Ectodermal cell (in vitro differentiated cells): ENCODE measurements around the gene KIR2DL4.
"Not testable (repeated sequence)": the region's sequence is repeated elsewhere in the genome, so short reads cannot be mapped to it uniquely, and the experiment has no call there.

Experiments used
- H3K27ac ChIP-seq: 2 replicates; pipeline ENCODE4 v1.7.0; 2013; ENCODE audit warnings: mild to moderate bottlenecking, low read depth, low read length; ENCODE audit not compliant: insufficient read depth, poor library complexity, severe bottlenecking
- H3K27me3 ChIP-seq: 2 replicates; pipeline ENCODE4 v1.7.0; 2013; ENCODE audit warnings: mild to moderate bottlenecking, low read length; ENCODE audit not compliant: insufficient read depth, control insufficient read depth, poor library complexity, severe bottlenecking
- H3K36me3 ChIP-seq: one replicate; pipeline ENCODE4 v1.7.0; 2013; ENCODE audit warnings: low read length; ENCODE audit not compliant: control insufficient read depth, insufficient read depth
- H3K4me1 ChIP-seq: one replicate; pipeline ENCODE4 v1.7.0; 2013; ENCODE audit warnings: low read length; ENCODE audit not compliant: control insufficient read depth, insufficient read depth
- H3K4me3 ChIP-seq: 2 replicates; pipeline ENCODE4 v1.7.0; 2013; ENCODE audit warnings: low read depth, low read length, control low read depth; ENCODE audit not compliant: insufficient read depth
- H3K9me3 ChIP-seq: 2 replicates; pipeline ENCODE4 v1.7.0; 2013; ENCODE audit warnings: mild to moderate bottlenecking, low read length, moderate library complexity; ENCODE audit not compliant: control insufficient read depth
- WGBS, 2 experiments: methylation state at CpG; one replicate each; pipeline ENCODE4 v1.1.7; 2013; ENCODE audit warnings: missing lambda C conversion rate in 2 of 2; 5-methylcytosine and 5-hydroxymethylcytosine counted together

The KIR2DL4 gene

DNA sequence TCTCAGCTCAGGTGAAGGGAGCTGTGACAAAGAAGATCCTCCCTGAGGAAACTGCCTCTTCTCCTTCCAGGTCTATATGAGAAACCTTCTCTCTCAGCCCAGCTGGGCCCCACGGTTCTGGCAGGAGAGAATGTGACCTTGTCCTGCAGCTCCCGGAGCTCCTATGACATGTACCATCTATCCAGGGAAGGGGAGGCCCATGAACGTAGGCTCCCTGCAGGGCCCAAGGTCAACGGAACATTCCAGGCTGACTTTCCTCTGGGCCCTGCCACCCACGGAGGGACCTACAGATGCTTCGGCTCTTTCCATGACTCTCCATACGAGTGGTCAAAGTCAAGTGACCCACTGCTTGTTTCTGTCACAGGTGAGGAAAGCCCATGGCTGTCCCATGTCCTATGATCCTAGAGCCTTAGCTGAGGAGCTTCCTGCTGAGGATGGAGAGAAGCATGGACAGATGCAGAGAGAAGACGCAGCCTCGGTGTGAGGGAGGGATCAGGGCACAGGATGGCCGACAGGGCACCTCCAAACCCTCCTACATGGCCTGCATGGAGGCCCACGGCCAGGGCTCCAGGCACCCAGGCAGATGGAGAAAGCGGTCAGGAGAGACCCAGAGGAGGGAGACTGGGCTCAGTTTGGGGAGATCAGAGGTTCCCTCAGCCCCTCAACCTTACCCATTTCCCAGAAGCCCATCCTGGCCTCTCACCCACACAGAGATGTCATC lies 28.2 kb upstream of the KIR2DL4 start:
- not testable (repeated sequence) for H3K27me3 ChIP-seq, H3K4me1 ChIP-seq, H3K9me3 ChIP-seq, H3K27ac ChIP-seq, H3K36me3 ChIP-seq, H3K4me3 ChIP-seq
- 73% methylated on average over 11 to 12 of the region's 12 CpGs for WGBS, 2 experiments

DNA sequence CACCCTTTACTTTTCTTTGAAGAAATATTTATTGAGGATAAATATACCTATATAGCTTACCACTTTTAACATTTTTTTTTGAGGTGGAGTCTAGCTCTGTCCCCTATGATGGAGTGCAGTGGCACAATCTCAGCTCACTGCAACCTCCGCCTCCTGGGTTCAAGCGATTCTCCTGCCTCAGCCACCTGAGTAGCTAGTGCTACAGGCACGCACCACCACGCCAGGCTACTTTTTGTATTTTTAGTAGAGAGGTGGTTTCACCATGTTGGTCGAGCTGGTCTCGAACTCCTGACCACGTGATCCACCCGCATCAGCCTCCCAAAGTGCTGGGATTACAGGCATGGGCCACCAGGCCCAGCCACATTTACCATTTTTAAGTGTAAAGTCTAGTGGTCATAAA lies 27.6 kb upstream of the KIR2DL4 start:
- not testable (repeated sequence) for H3K36me3 ChIP-seq, H3K4me3 ChIP-seq, H3K9me3 ChIP-seq, H3K27me3 ChIP-seq, H3K27ac ChIP-seq, H3K4me1 ChIP-seq
- 67 to 79% methylated on average over 6 to 8 of the region's 8 CpGs for WGBS, 2 experiments

DNA sequence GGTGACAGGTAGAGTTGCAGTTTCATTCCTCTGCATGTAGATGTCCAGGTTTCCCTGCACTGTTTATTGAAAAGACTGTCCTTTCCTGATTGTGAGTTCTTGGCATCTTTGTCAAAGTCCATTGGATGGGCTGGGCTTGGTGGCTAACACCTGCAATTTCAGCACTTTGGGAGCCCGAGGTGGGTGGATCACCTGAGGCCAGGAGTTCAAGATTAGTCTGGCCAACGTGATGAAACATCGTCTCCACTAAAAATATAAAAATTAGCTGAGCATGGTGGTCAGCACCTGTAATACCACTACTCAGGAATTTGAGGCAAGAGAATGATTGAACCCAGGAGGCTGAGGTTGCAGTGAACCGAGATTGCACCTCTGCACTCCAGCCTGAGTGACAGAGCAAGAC lies 25.6 kb upstream of the KIR2DL4 start:
- H3K27ac ChIP-seq, H3K9me3 ChIP-seq, H3K36me3 ChIP-seq, H3K4me1 ChIP-seq, H3K27me3 ChIP-seq, H3K4me3 ChIP-seq: not testable (repeated sequence)
- 61 to 62% methylated on average over 3 to 4 of the region's 4 CpGs for WGBS, 2 experiments

DNA sequence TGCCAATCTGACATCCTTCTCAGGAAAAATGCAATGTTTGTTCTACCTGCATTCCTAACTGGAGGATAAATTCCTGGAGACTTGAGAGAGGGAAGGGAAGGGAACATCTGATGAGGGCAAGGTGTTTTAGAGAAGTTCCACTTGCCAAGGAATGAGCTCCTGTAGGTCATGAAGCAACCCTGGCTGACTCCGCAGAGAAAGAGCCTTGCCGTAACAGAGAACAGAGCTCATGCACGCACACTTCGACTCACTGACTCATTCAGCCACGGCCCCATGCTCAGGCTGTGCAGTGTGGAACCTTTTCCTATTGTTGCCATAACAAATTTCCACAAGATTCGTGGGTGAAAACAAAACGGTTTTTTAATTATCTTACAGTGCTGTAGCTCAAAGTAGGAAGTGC lies 24.5 kb upstream of the KIR2DL4 start:
- not testable (repeated sequence) for H3K4me3 ChIP-seq, H3K4me1 ChIP-seq, H3K27ac ChIP-seq, H3K9me3 ChIP-seq, H3K27me3 ChIP-seq, H3K36me3 ChIP-seq
- 59 to 69% methylated on average over 5 to 6 of the region's 7 CpGs for WGBS, 2 experiments

DNA sequence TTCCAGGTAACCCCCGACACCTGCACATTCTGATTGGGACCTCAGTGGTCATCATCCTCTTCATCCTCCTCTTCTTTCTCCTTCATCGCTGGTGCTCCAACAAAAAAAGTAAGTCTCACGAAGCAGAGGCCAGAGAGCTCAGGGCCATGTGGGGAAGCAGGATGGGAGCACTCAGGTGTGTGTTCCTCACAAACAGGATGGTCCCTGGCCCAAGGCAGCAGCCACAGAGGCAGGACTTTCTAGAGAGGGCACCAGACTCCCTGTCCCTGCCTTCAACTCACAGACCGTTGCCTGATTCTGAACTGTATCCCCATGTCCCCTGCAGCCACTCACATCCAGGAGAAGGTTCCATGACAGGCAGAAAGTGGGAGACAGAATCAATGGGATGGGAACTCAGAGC lies 20.5 kb upstream of the KIR2DL4 start:
- WGBS, 2 experiments = 43 to 44% methylated on average over 3 of the region's 4 CpGs
- H3K36me3 ChIP-seq = not testable (repeated sequence)

DNA sequence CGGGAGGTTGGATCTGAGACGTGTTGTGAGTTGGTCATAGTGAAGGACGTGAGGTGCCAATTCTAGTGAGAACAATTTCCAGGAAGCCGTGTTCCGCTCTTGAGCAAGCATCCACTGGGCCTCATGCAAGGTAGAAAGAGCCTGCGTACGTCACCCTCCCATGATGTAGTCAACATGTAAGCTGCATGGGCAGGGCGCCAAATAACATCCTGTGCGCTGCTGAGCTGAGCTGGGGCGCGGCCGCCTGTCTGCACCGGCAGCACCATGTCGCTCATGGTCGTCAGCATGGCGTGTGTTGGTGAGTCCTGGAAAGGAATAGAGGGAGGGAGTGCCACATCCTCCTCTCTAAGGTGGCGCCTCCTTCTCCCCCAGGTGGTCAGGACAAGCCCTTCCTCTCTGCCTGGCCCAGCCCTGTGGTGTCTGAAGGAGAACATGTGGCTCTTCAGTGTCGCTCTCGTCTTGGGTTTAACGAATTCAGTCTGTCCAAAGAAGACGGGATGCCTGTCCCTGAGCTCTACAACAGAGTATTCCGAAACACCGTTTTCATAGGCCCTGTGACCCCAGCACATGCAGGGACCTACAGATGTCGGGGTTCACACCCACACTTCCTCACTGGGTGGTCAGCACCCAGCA lies 17.2 kb upstream of the KIR2DL4 start:
- H3K27ac ChIP-seq, H3K4me3 ChIP-seq, H3K36me3 ChIP-seq, H3K9me3 ChIP-seq, H3K4me1 ChIP-seq, H3K27me3 ChIP-seq: not testable (repeated sequence)
- WGBS, 2 experiments = 83 to 84% methylated on average over 24 of the region's 24 CpGs

More for the DNA sequence above, 20.5 kb upstream of the KIR2DL4 start:
- H3K27me3 ChIP-seq, H3K27ac ChIP-seq, H3K9me3 ChIP-seq, H3K4me1 ChIP-seq, H3K4me3 ChIP-seq: not testable (repeated sequence)

DNA sequence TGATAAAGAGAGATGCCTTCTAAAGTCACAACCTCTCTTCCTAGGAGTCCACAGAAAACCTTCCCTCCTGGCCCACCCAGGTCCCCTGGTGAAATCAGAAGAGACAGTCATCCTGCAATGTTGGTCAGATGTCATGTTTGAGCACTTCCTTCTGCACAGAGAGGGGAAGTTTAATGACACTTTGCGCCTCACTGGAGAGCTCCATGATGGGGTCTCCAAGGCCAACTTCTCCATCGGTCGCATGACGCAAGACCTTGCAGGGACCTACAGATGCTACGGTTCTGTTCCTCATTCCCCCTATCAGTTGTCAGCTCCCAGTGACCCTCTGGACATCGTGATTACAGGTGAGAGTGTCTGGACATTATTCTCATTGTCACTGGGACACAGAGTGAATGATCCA lies 15.3 kb upstream of the KIR2DL4 start:
- not testable (repeated sequence) for H3K9me3 ChIP-seq, H3K4me1 ChIP-seq, H3K27me3 ChIP-seq, H3K4me3 ChIP-seq, H3K36me3 ChIP-seq, H3K27ac ChIP-seq
- WGBS, 2 experiments = 76 to 82% methylated on average over 6 of the region's 6 CpGs

DNA sequence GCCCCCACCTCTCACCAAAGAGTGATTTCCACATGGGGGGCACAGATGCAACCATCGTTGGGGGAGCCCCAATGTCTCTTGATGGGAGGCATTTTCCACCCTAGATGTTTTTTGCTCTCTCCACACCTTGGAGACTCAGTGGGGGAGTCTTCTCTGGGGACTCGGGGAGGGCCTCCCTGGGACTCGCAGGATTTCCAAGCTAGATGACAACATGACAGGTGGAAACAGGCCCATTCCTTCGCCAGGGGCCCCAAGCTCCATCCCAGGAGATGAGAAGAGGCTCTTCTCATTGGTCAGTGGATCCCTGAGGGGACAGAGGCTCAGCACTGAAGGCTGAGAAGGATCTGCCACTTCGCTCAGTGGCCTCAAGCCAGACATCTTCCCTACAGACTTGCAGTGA lies 12.7 kb upstream of the KIR2DL4 start:
- no peaks in the 10 kb centered on the region for H3K4me1 ChIP-seq
- H3K9me3 ChIP-seq = peaks cover 2% of the 10 kb centered on the region
- H3K36me3 ChIP-seq = no peaks in the 10 kb centered on the region
- H3K27me3 ChIP-seq = no peaks in the 10 kb centered on the region
- 49 to 50% methylated on average over 5 of the region's 5 CpGs for WGBS, 2 experiments
- H3K27ac ChIP-seq = no peak overlapping the region
- no peak overlapping the region for H3K4me3 ChIP-seq

DNA sequence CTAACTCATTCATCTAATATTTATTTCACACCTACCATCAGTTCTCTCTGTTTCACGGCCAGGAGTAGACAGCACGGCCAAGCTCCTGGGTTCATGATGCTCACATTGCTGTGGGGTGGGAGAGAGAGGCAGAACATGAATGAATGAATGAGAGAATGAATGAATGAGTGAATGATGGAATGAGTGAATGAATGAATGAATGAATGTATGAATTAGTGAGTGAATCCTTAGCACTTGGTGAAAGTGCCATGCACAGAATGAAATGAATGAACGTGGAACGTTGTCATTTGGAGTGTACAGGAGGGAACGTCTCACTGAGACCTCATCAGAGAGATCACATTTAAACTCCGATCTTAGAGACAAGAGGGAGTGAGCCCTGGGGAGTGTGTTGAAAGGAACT lies 11.9 kb upstream of the KIR2DL4 start:
- H3K27ac ChIP-seq = no peak overlapping the region
- no peaks in the 10 kb centered on the region for H3K4me1 ChIP-seq
- peaks cover 2% of the 10 kb centered on the region for H3K9me3 ChIP-seq
- no peaks in the 10 kb centered on the region for H3K27me3 ChIP-seq
- H3K36me3 ChIP-seq = no peaks in the 10 kb centered on the region
- no peak overlapping the region for H3K4me3 ChIP-seq
- 83 to 89% methylated on average over 6 of the region's 6 CpGs for WGBS, 2 experiments

DNA sequence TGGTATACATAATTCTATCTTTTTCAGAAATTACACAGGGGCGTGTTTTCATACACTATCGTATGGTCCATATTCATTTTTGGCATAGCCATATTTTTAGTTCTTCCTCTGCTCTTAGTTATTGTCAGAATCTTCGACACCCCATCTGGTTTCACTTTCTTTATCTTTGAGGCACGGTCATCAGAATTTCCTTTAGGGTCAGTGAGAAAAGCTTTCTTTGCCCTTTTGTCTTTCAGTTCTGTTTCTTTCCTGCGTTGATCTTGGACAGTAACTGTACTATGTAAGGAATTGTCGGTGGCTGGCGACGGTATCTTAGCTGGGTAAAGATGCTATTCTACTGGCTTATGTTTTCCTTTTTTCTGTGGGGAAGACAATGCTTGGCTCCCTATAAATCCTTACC lies 10.6 kb upstream of the KIR2DL4 start:
- 73 to 75% methylated on average over 8 of the region's 8 CpGs for WGBS, 2 experiments
- Histone ChIP-seq H3K27ac (no peak overlapping the region), H3K36me3 (no peaks in the 10 kb centered on the region), H3K4me1 (no peaks in the 10 kb centered on the region), H3K4me3 (no peak overlapping the region), H3K9me3 (peaks cover 7% of the 10 kb centered on the region), H3K27me3 (no peaks in the 10 kb centered on the region)
